ENCODE data around the gene STAC2. TPM values are rescaled to one million over a fixed set of nuclear protein-coding genes. Genes with fewer than 3 reads are reported as not detected.

Gene STAC2
- total and polyA plus RNA-seq, 9 of the 15 experiments (the other 6 are each of a cell fraction or from before 2014, with no cell fraction given): not detected

DNA sequence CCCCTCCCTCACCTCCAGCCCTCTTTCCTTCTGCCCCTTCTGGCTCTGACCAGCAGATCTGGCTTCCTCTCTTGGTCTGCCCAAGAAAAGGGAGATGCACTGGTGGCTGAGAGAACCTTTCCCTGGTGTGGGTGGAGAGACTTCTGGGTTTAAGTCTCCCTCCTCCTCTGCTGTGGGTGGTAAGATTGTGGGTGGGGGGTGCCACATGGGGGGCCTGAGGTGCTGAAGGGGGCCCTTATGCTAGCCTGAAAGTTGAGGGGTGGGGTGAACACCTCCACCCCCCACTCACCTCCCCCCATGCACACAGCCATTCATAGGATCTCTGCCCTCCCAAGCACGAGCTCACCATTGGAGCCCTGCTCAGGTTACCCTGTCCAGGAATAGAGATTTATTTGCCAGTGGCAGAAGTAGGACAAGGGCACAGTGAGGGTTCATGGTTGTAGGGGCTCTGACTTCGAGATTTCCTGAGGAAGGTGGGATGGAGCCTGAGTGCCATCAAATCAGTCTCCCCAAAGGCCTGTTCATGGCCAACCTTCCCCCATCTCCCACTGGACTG lies 1.7 kb upstream of the STAC2 start:
- peaks cover 2 to 39% of the 10 kb centered on the region in 2 experiments; a peak in 4 of 5 replicates for H3K4me1 ChIP-seq (replicated peaks in 1 of 2; ENCODE audit: control insufficient read depth in 2 of 2, insufficient read depth in 2 of 2, low read length in 2 of 2)
- no peaks in the 10 kb centered on the region for H3K79me2 ChIP-seq (ENCODE audit: control insufficient read depth, insufficient read depth, low read length)
- in situ Hi-C loops (cut with MboI) (no loop called here), intact Hi-C loops (cut with micrococcal nuclease) (no loop called here)
- CTCF ChIA-PET (ENCODE audit: low intra/inter-chr PET ratio): no interaction called here
- no peak overlapping the region for H2AFZ ChIP-seq (ENCODE audit: low read depth, low read length)
- H3K36me3 ChIP-seq (ENCODE audit: control insufficient read depth, insufficient read depth, low read length): no peaks in the 10 kb centered on the region
- no peaks in the 10 kb centered on the region for H3K9me1 ChIP-seq (ENCODE audit: control insufficient read depth, insufficient read depth, low read length)
- H3K4me3 ChIP-seq: no peak overlapping the region
- H3K4me2 ChIP-seq (ENCODE audit: insufficient read depth, low read length): no peak overlapping the region
- POLR2A ChIA-PET: no interaction called here
- no peak for TF ChIP-seq FOXJ3 (CRISPR knock-in tag; IDR thresholded peaks at IDR 0.05)
- no peak for TF ChIP-seq ZSCAN29 (IDR thresholded peaks at IDR 0.05)
- TF ChIP-seq, protein P1, sequence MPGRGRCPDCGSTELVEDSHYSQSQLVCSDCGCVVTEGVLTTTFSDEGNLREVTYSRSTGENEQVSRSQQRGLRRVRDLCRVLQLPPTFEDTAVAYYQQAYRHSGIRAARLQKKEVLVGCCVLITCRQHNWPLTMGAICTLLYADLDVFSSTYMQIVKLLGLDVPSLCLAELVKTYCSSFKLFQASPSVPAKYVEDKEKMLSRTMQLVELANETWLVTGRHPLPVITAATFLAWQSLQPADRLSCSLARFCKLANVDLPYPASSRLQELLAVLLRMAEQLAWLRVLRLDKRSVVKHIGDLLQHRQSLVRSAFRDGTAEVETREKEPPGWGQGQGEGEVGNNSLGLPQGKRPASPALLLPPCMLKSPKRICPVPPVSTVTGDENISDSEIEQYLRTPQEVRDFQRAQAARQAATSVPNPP (IDR thresholded peaks at IDR 0.05; ENCODE audit: borderline replicate concordance, insufficient read depth, insufficient read length): no peak
- TF ChIP-seq JUN (IDR thresholded peaks at IDR 0.05; ENCODE audit: borderline replicate concordance, low read depth, low read length): no peak
- TF ChIP-seq JUN (CRISPR knock-in tag; IDR thresholded peaks at IDR 0.05; ENCODE audit: borderline replicate concordance): no peak
- no peak for TF ChIP-seq MAFF (IDR thresholded peaks at IDR 0.05; ENCODE audit: low read length)
- no peak for TF ChIP-seq RAD21 (CRISPR knock-in tag; conservative IDR thresholded peaks at IDR 0.05 in 1 of 2, IDR thresholded peaks at IDR 0.05 in 1 of 2)
- TF ChIP-seq, protein P2, sequence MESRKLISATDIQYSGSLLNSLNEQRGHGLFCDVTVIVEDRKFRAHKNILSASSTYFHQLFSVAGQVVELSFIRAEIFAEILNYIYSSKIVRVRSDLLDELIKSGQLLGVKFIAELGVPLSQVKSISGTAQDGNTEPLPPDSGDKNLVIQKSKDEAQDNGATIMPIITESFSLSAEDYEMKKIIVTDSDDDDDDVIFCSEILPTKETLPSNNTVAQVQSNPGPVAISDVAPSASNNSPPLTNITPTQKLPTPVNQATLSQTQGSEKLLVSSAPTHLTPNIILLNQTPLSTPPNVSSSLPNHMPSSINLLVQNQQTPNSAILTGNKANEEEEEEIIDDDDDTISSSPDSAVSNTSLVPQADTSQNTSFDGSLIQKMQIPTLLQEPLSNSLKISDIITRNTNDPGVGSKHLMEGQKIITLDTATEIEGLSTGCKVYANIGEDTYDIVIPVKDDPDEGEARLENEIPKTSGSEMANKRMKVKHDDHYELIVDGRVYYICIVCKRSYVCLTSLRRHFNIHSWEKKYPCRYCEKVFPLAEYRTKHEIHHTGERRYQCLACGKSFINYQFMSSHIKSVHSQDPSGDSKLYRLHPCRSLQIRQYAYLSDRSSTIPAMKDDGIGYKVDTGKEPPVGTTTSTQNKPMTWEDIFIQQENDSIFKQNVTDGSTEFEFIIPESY (CRISPR knock-in tag; IDR thresholded peaks at IDR 0.05): no peak
- no peak for TF ChIP-seq KAT7 (CRISPR knock-in tag; IDR thresholded peaks at IDR 0.05; ENCODE audit: borderline replicate concordance)
- no peak for TF ChIP-seq PHB2 (IDR thresholded peaks at IDR 0.05; ENCODE audit: low read depth)
- TF ChIP-seq KHSRP (IDR thresholded peaks at IDR 0.05): no peak
- no peak for TF ChIP-seq NR4A1 (CRISPR knock-in tag; IDR thresholded peaks at IDR 0.05)
- TF ChIP-seq NR4A1 (tag; IDR thresholded peaks at IDR 0.05): no peak
- no peak for TF ChIP-seq ZNF586 (CRISPR knock-in tag; conservative IDR thresholded peaks at IDR 0.05)
- no peak for TF ChIP-seq GMEB1 (CRISPR knock-in tag; IDR thresholded peaks at IDR 0.05)
- TF ChIP-seq DNMT1 (IDR thresholded peaks at IDR 0.05): no peak
- no peak for TF ChIP-seq TFAM (CRISPR knock-in tag; conservative IDR thresholded peaks at IDR 0.05)
- H4K20me1 ChIP-seq (replicated peaks; ENCODE audit: control insufficient read depth, insufficient read depth, low read length): no peaks in the 10 kb centered on the region
- H3K27ac ChIP-seq (ENCODE audit: extremely low read depth, low read depth, low read length): no peak overlapping the region
- H3K9ac ChIP-seq (ENCODE audit: insufficient read depth in 1 of 2, low read depth in 2 of 2, low read length in 2 of 2): peak overlapping the region in 1 of 2 experiments; percentile 15; a peak in 1 of 4 replicates
- no TSS peak for BruUV-seq (replicated peaks)
- no peak for DNase-seq (ENCODE audit: extremely low read depth in 1 of 4, low spot score in 3 of 4)
- ATAC-seq: no peak
- H3K9me3 ChIP-seq (replicated peaks; ENCODE audit: control insufficient read depth, insufficient read depth, low read depth, low read length): no peaks in the 10 kb centered on the region
- no peak for FAIRE-seq
- peaks cover 6 to 30% of the 10 kb centered on the region in 2 experiments; a peak in 4 of 5 replicates for H3K27me3 ChIP-seq (ENCODE audit: control insufficient read depth in 2 of 2, insufficient read depth in 2 of 2, low read length in 2 of 2)
- 6% methylated on average over 2 of the region's 2 CpGs for WGBS (ENCODE audit: insufficient coverage, low coverage, missing lambda C conversion rate)

Measured in K562 (cell line).